ENCODE data around the gene MYADML2. TPM values are rescaled to one million over a fixed set of nuclear protein-coding genes. Genes with fewer than 3 reads are reported as not detected.
A peak's percentile ranks its signal among the peaks of the same experiment; 100 is the strongest.

Gene MYADML2
- total and polyA plus RNA-seq, 7 experiments from 2014 or later: not detected

DNA sequence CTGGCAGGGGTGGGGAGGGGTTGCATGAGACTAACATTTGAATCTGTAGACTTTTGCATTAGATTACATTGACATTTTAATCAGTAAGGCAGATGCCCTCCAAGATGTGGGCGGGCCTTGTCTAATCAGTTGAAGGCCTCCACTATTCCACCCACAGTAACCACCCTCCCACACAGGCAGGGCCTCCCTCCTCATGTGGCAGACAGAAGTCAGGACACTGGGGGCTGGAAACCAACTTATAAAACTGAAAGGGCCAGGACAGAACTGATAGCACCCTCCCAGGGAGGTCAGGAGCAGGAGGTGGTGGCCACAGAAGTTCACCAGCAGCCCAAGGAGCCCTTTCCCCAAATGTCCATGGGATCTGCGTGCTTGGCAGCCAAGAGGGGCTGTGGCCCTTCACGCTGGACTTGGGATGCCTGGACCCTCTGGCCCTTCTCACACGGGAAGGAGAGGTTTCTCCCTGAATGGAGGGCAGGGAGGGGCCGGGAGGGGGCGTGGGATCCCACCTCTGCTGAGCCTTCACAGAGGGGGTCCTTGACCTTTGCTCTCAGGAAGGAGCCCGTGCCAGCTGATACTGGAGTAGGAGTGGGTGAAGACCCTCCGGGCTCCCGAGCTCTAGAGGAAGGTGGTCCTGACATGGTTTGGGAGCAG lies 14.6 kb downstream of the MYADML2 start:
- Histone ChIP-seq H3K27ac (ENCODE audit: low read depth, low read length) (no peak overlapping the region), H3K36me3 (ENCODE audit: control insufficient read depth in 2 of 3, insufficient read depth in 3 of 3, low read length in 3 of 3) (no peaks in the 10 kb centered on the region), H3K4me1 (ENCODE audit: control insufficient read depth in 2 of 2, insufficient read depth in 2 of 2, low read length in 2 of 2) (peaks cover 8 to 9% of the 10 kb centered on the region in 2 donors), H3K4me3 (ENCODE audit: low read length) (no peak overlapping the region), H3K27me3 (ENCODE audit: control insufficient read depth in 2 of 2, insufficient read depth in 2 of 2, low read length in 2 of 2) (peaks cover 0 to 13% of the 10 kb centered on the region in 2 donors), H3K9me3 (ENCODE audit: control insufficient read depth in 2 of 3, low read length in 3 of 3) (no peaks in the 10 kb centered on the region)
- Mint-ChIP-seq H3K36me3 (no peaks in the 10 kb centered on the region), H3K4me3 (no peak overlapping the region), H3K27me3 (peaks cover 0 to 18% (median 0%) of the 10 kb centered on the region in 5 donors), H3K4me1 (peaks cover 0 to 11% (median 4%) of the 10 kb centered on the region in 7 donors), H3K9me3 (no peaks in the 10 kb centered on the region), H3K27ac (no peak overlapping the region)
- CTCF ChIA-PET: no interaction called here
- DNase-seq: no peak
- ATAC-seq: no peak
- POLR2A ChIA-PET: interaction anchor here (0.7 kb wide), 1 partner anchor 105 kb away, joined by 3 read pairs; the partner anchor contains the start of gene DCXR
- intact Hi-C loops (cut with micrococcal nuclease): no loop called here

DNA sequence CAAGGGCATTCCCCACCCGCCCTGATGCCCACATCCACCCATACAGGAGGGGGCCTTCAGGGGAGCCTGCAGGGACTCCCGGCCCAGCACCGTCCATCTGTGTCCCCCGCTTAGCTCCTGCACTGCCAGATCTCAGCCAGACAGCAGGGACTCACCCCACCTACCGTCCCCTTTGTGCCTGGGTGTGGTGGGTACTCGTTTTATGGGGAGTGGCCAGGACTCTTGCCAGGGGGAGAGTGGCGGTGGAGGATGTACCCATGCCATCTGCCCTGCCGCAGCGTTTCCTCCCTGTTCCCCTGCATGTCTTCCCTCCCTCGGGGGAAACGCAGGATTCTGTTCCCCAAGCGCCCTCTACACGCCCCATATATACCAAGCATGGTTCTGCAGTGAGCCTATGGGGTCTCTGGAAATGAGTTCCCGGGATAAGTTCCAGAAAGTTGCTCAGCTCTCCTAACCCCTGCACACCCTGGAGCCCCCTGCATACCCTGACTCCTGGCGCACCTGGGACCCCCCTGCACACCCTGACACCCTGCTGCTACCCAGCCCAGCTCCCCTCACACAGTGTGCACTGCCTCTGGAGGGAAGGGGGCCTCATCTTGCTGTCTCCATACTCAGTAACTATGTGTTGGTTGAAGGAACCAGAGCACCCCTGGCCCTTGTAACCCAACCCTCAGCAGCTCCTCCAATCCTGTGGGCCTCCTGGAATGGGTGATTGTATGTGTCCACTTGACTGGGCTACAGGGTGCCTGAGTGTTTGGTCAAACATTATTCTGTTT lies 15.3 kb downstream of the MYADML2 start:
- peak overlapping the region in 1 of 10 donors; percentile 29 for H3K4me3 Mint-ChIP-seq

DNA sequence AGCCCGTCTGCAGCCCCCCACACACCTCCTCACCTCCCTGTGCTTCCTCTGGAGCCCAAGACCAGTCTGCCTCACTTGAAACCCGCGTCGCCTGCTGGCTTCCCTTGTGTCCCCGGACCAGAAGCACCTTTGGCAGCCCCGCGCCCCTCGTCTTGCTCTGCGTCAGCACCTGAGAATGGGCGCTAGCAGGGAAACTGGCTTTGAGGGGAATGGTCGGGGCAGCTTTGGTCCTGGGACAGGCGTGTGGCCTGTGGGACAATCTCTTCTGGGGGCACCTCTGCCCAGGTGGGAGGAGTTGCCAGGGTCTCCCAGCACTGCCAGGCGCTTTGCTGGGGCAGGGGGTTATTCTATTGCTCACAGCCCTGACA lies 15.9 kb downstream of the MYADML2 start:
- no peaks in the 10 kb centered on the region for H3K36me3 Mint-ChIP-seq
- peak overlapping the region in 1 of 9 donors; percentile 38 for H3K27ac Mint-ChIP-seq
- intact Hi-C loops (cut with micrococcal nuclease): no loop called here
- no peak for ATAC-seq
- DNase-seq: no peak
- Histone ChIP-seq H3K4me3 (ENCODE audit: low read length) (no peak overlapping the region), H3K27me3 (ENCODE audit: control insufficient read depth in 2 of 2, insufficient read depth in 2 of 2, low read length in 2 of 2) (peaks cover 0 to 13% of the 10 kb centered on the region in 2 donors), H3K4me1 (ENCODE audit: control insufficient read depth in 2 of 2, insufficient read depth in 2 of 2, low read length in 2 of 2) (peaks cover 10 to 14% of the 10 kb centered on the region in 2 donors), H3K27ac (ENCODE audit: low read depth, low read length) (no peak overlapping the region), H3K36me3 (ENCODE audit: control insufficient read depth in 2 of 3, insufficient read depth in 3 of 3, low read length in 3 of 3) (no peaks in the 10 kb centered on the region), H3K9me3 (ENCODE audit: control insufficient read depth in 2 of 3, low read length in 3 of 3) (no peaks in the 10 kb centered on the region)
- H3K4me1 Mint-ChIP-seq: peaks cover 5 to 14% (median 8%) of the 10 kb centered on the region in 7 donors
- ChIA-PET POLR2A (interaction anchor here (0.6 to 1.5 kb wide), 3 partner anchors 17 to 527 kb away, joined by 3 to 4 read pairs (median 3); no protein-coding TSS in a partner anchor), CTCF (no interaction called here)
- no peaks in the 10 kb centered on the region for H3K9me3 Mint-ChIP-seq
- H3K4me3 Mint-ChIP-seq: peak overlapping the region in 1 of 10 donors; percentile 29
- H3K27me3 Mint-ChIP-seq: peaks cover 0 to 18% (median 0%) of the 10 kb centered on the region in 5 donors

More for the DNA sequence above, 15.3 kb downstream of the MYADML2 start:
- Histone ChIP-seq H3K4me1 (ENCODE audit: control insufficient read depth in 2 of 2, insufficient read depth in 2 of 2, low read length in 2 of 2) (peaks cover 8 to 9% of the 10 kb centered on the region in 2 donors), H3K36me3 (ENCODE audit: control insufficient read depth in 2 of 3, insufficient read depth in 3 of 3, low read length in 3 of 3) (no peaks in the 10 kb centered on the region), H3K27ac (ENCODE audit: low read depth, low read length) (no peak overlapping the region), H3K4me3 (ENCODE audit: low read length) (no peak overlapping the region), H3K27me3 (ENCODE audit: control insufficient read depth in 2 of 2, insufficient read depth in 2 of 2, low read length in 2 of 2) (peaks cover 0 to 13% of the 10 kb centered on the region in 2 donors), H3K9me3 (ENCODE audit: control insufficient read depth in 2 of 3, low read length in 3 of 3) (no peaks in the 10 kb centered on the region)
- Mint-ChIP-seq H3K4me1 (peaks cover 0 to 11% (median 3%) of the 10 kb centered on the region in 7 donors), H3K9me3 (no peaks in the 10 kb centered on the region), H3K36me3 (no peaks in the 10 kb centered on the region), H3K27me3 (peaks cover 0 to 18% (median 0%) of the 10 kb centered on the region in 5 donors), H3K27ac (no peak overlapping the region)
- ChIA-PET POLR2A (no interaction called here), CTCF (no interaction called here)
- ATAC-seq: no peak
- DNase-seq: no peak
- intact Hi-C loops (cut with micrococcal nuclease): no loop called here

DNA sequence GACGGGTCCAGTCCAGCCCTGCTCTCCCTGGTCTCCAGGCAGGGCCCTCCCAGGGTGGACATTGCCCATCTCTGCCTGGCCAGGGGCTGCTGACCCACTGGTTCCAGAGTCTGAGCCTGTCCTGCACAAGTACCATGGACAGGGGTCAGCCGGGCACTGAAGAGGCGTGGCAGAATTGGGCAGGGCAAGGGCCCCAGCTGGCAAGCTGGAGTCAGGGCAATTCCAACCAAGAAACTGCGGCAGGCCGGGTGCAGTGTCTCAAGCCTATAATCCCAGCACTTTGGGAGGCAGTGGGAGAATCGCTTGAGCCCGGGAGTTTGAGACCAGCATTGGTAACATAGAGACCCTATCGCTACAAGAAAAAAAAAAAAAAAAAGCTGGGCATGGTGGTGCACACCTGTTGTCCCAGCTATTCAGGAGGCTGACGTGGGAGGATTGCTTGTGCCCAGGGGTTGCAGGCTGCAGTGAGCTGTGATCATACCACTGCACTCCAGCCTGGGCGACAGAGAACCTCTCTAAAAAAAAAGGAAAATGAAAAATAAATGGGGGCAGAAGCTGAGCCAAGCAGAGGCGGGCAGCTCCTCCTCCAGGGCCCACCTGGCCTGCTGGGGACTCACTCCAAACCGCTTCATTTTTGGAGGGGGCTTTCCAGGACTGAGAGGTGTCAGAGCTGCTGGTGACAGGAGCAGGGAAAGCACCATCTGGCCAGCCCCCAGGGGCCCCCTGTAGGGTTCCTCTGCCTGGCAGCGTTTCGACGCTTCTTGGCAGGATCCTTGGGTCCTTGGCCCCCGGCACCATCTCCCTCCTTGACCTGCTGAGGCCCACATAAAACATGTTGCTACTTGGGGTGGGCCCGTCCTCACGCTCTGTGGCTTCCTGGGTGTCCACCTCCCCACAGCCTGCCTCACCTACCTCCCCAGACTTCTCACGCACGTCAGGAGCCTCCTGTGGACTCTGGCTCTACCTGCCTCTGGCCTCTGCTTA lies 16.6 kb downstream of the MYADML2 start:
- H3K9me3 Mint-ChIP-seq: no peaks in the 10 kb centered on the region
- DNase-seq: no peak
- Histone ChIP-seq H3K27ac (ENCODE audit: low read depth, low read length) (no peak overlapping the region), H3K4me3 (ENCODE audit: low read length) (no peak overlapping the region), H3K4me1 (ENCODE audit: control insufficient read depth in 2 of 2, insufficient read depth in 2 of 2, low read length in 2 of 2) (peaks cover 10 to 20% of the 10 kb centered on the region in 2 donors), H3K27me3 (ENCODE audit: control insufficient read depth in 2 of 2, insufficient read depth in 2 of 2, low read length in 2 of 2) (peaks cover 0 to 13% of the 10 kb centered on the region in 2 donors), H3K36me3 (ENCODE audit: control insufficient read depth in 2 of 3, insufficient read depth in 3 of 3, low read length in 3 of 3) (no peaks in the 10 kb centered on the region), H3K9me3 (ENCODE audit: control insufficient read depth in 2 of 3, low read length in 3 of 3) (no peaks in the 10 kb centered on the region)
- no peaks in the 10 kb centered on the region for H3K36me3 Mint-ChIP-seq
- peaks cover 9 to 16% (median 13%) of the 10 kb centered on the region in 7 donors for H3K4me1 Mint-ChIP-seq
- H3K27ac Mint-ChIP-seq: peak overlapping the region in 2 of 9 donors; percentile 38 to 62
- POLR2A ChIA-PET: interaction anchor here (0.6 to 1.5 kb wide), 5 partner anchors 16 to 527 kb away, joined by 3 to 4 read pairs (median 3); no protein-coding TSS in a partner anchor
- H3K27me3 Mint-ChIP-seq: peaks cover 0 to 18% (median 0%) of the 10 kb centered on the region in 5 donors
- CTCF ChIA-PET: no interaction called here
- no peak for ATAC-seq
- H3K4me3 Mint-ChIP-seq: peak overlapping the region in 1 of 10 donors; percentile 28
- intact Hi-C loops (cut with micrococcal nuclease): no loop called here

DNA sequence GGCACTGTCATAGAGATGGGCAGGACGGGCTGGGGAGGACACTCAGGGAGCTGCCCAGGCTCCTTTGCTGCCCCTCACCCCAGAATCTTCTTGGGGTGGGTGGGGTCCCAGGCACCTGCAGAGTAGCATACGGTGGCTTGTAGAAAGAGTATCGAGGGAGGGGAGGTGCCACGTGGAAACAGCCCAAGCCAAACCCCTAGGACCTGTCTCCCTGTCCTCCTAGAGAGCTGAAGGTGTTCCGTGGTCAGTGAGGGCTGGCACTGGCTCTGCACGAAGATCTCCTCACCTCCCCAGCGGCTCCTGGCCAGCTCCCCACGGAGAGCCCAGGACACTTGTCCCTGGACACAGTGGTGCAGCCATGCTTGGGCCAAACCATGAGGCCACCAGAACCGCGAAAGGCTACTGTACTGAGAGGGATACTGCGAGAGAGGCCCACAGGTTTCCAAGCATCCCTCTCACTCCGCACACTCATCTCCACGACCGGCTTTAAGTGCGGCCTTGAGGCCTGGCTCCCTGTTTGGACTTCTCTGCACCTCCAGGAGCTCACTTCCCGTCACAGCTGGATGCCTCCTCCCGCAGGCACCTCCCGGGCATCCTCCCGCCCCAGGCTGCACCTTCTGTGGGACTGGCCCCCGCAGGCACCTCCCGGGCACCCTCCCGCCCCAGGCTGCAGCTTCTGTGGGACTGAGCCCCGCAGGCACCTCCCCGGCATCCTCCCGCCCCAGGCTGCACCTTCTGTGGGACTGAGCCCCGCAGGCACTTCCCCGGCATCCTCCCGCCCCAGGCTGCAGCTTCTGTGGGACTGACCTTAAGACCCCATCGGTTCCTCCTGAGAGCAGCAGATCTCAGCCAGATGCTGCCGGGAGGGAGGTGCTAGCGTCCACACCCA lies 17.5 kb downstream of the MYADML2 start:
- H3K36me3 ChIP-seq (ENCODE audit: control insufficient read depth in 2 of 3, insufficient read depth in 3 of 3, low read length in 3 of 3): no peaks in the 10 kb centered on the region
- no peak for DNase-seq
- no peak overlapping the region for H3K4me3 ChIP-seq (ENCODE audit: low read length)
- H3K4me1 ChIP-seq (ENCODE audit: control insufficient read depth in 2 of 2, insufficient read depth in 2 of 2, low read length in 2 of 2): peaks cover 10 to 29% of the 10 kb centered on the region in 2 donors
- peaks cover 9 to 22% (median 17%) of the 10 kb centered on the region in 7 donors for H3K4me1 Mint-ChIP-seq
- H3K36me3 Mint-ChIP-seq: no peaks in the 10 kb centered on the region
- no peak overlapping the region for H3K27ac ChIP-seq (ENCODE audit: low read depth, low read length)
- intact Hi-C loops (cut with micrococcal nuclease): loop anchor here (5.0 kb wide), 4 partner anchors 37 to 1667 kb away; partner anchors contain the start of genes ARHGDIA (in 2 of the 2), ALYREF (in 1 of the 2), ANAPC11 (in 1 of the 2) and RNF213 (in 1 of the 2)
- ATAC-seq: no peak
- no peaks in the 10 kb centered on the region for H3K9me3 Mint-ChIP-seq
- peak overlapping the region in 7 of 10 donors; percentile 36 to 76 (median 54) for H3K4me3 Mint-ChIP-seq
- ChIA-PET POLR2A (interaction anchor here (0.8 to 1.5 kb wide), 4 partner anchors 19 to 528 kb away, joined by 3 to 4 read pairs (median 4); no protein-coding TSS in a partner anchor), CTCF (interaction anchor here (1.0 kb wide), 1 partner anchor 8 kb away, joined by 4 read pairs; no protein-coding TSS in a partner anchor)
- H3K27ac Mint-ChIP-seq: no peak overlapping the region
- H3K9me3 ChIP-seq (ENCODE audit: control insufficient read depth in 2 of 3, low read length in 3 of 3): no peaks in the 10 kb centered on the region
- peaks cover 0 to 18% (median 0%) of the 10 kb centered on the region in 5 donors for H3K27me3 Mint-ChIP-seq
- H3K27me3 ChIP-seq (ENCODE audit: control insufficient read depth in 2 of 2, insufficient read depth in 2 of 2, low read length in 2 of 2): peaks cover 0 to 13% of the 10 kb centered on the region in 2 donors
